Neuron (in vitro differentiated cells): ENCODE measurements around the gene FAM118A.

Source experiments
- H2AFZ ChIP-seq: one replicate; pipeline ENCODE4 v1.6.1; 2013; ENCODE audit warnings: low read depth, mild to moderate bottlenecking, inconsistent platforms, low read length, moderate library complexity
- H3K27me3 ChIP-seq: one replicate; pipeline ENCODE4 v1.6.1; 2013; ENCODE audit warnings: low read length; ENCODE audit not compliant: insufficient read depth
- H3K36me3 ChIP-seq: one replicate; pipeline ENCODE4 v1.6.1; 2013; ENCODE audit warnings: low read length; ENCODE audit not compliant: insufficient read depth
- H3K4me1 ChIP-seq: one replicate; pipeline ENCODE4 v1.6.1; 2013; ENCODE audit warnings: low read length; ENCODE audit not compliant: insufficient read depth
- H3K4me3 ChIP-seq: 2 replicates; pipeline ENCODE4 v1.5.1; 2013; ENCODE audit warnings: mild to moderate bottlenecking, low read length, moderate library complexity
- H3K9me3 ChIP-seq: one replicate; pipeline ENCODE4 v1.6.1; 2013; ENCODE audit warnings: low read length

FAM118A gene

GRCh38 chr22:45308391-45308956 lies 1.3 kb upstream of the FAM118A start:
- Histone ChIP-seq H3K36me3 (no peaks in the 10 kb centered on the region), H3K9me3 (no peaks in the 10 kb centered on the region), H2AFZ (peak overlapping the region; percentile 74), H3K4me1 (peaks cover 15% of the 10 kb centered on the region), H3K4me3 (no peak overlapping the region), H3K27me3 (no peaks in the 10 kb centered on the region)

GRCh38 chr22:45308957-45309421 lies 745 bp upstream of the FAM118A start:
- no peaks in the 10 kb centered on the region for H3K9me3 ChIP-seq
- H3K4me1 ChIP-seq, result peaks cover 15% of the 10 kb centered on the region
- H3K36me3 ChIP-seq, result no peaks in the 10 kb centered on the region
- H3K4me3 ChIP-seq, result peak overlapping the region; percentile 57
- H3K27me3 ChIP-seq, result no peaks in the 10 kb centered on the region
- peak overlapping the region; percentile 74 for H2AFZ ChIP-seq

- Histone ChIP-seq H3K4me3 (peak overlapping the region; percentile 57), H2AFZ (peak overlapping the region; percentile 89), H3K27me3 (no peaks in the 10 kb centered on the region), H3K4me1 (peaks cover 15% of the 10 kb centered on the region), H3K9me3 (no peaks in the 10 kb centered on the region), H3K36me3 (no peaks in the 10 kb centered on the region)
Observed at GRCh38 chr22:45310331-45310976, 720 bp downstream of the FAM118A start.

GRCh38 chr22:45310977-45311531 lies 1.3 kb downstream of the FAM118A start:
- Histone ChIP-seq H3K9me3 (no peaks in the 10 kb centered on the region), H2AFZ (no peak overlapping the region), H3K36me3 (no peaks in the 10 kb centered on the region), H3K4me1 (peaks cover 15% of the 10 kb centered on the region), H3K27me3 (no peaks in the 10 kb centered on the region), H3K4me3 (peak overlapping the region; percentile 57)

GRCh38 chr22:45312415-45312814 lies 2.7 kb downstream of the FAM118A start:
- Histone ChIP-seq H3K36me3 (no peaks in the 10 kb centered on the region), H3K4me1 (peaks cover 17% of the 10 kb centered on the region), H3K4me3 (no peak overlapping the region), H3K9me3 (no peaks in the 10 kb centered on the region), H2AFZ (no peak overlapping the region), H3K27me3 (no peaks in the 10 kb centered on the region)

GRCh38 chr22:45312856-45313255 lies 3.1 kb downstream of the FAM118A start:
- no peak overlapping the region for H3K4me3 ChIP-seq
- no peaks in the 10 kb centered on the region for H3K36me3 ChIP-seq
- no peaks in the 10 kb centered on the region for H3K9me3 ChIP-seq
- peaks cover 20% of the 10 kb centered on the region for H3K4me1 ChIP-seq
- no peak overlapping the region for H2AFZ ChIP-seq
- no peaks in the 10 kb centered on the region for H3K27me3 ChIP-seq

GRCh38 chr22:45314054-45314721 lies 4.5 kb downstream of the FAM118A start:
- Histone ChIP-seq H3K27me3 (no peaks in the 10 kb centered on the region), H3K4me1 (peaks cover 30% of the 10 kb centered on the region), H2AFZ (no peak overlapping the region), H3K9me3 (no peaks in the 10 kb centered on the region), H3K4me3 (no peak overlapping the region), H3K36me3 (no peaks in the 10 kb centered on the region)

GRCh38 chr22:45314786-45315185 lies 5.1 kb downstream of the FAM118A start:
- Histone ChIP-seq H3K4me1 (peaks cover 35% of the 10 kb centered on the region), H3K27me3 (no peaks in the 10 kb centered on the region)

GRCh38 chr22:45316796-45317526 lies 7.2 kb downstream of the FAM118A start:
- no peaks in the 10 kb centered on the region for H3K36me3 ChIP-seq
- no peak overlapping the region for H2AFZ ChIP-seq
- no peaks in the 10 kb centered on the region for H3K27me3 ChIP-seq
- no peak overlapping the region for H3K4me3 ChIP-seq
- H3K9me3 ChIP-seq, result no peaks in the 10 kb centered on the region
- peaks cover 24% of the 10 kb centered on the region for H3K4me1 ChIP-seq

More at GRCh38 chr22:45314786-45315185, 5.1 kb downstream of the FAM118A start:
- Histone ChIP-seq H3K9me3 (no peaks in the 10 kb centered on the region), H3K36me3 (no peaks in the 10 kb centered on the region), H3K4me3 (no peak overlapping the region), H2AFZ (no peak overlapping the region)

- H2AFZ ChIP-seq, result no peak overlapping the region
- H3K9me3 ChIP-seq, result no peaks in the 10 kb centered on the region
- H3K36me3 ChIP-seq, result peaks cover 4% of the 10 kb centered on the region
- no peak overlapping the region for H3K4me3 ChIP-seq
- peaks cover 24% of the 10 kb centered on the region for H3K4me1 ChIP-seq
- no peaks in the 10 kb centered on the region for H3K27me3 ChIP-seq
Observed at GRCh38 chr22:45317551-45318167, 7.9 kb downstream of the FAM118A start.

- Histone ChIP-seq H3K4me3 (peak overlapping the region; percentile 3), H3K9me3 (no peaks in the 10 kb centered on the region), H3K36me3 (peaks cover 7% of the 10 kb centered on the region), H2AFZ (no peak overlapping the region), H3K27me3 (no peaks in the 10 kb centered on the region), H3K4me1 (peaks cover 24% of the 10 kb centered on the region)
Observed at GRCh38 chr22:45318168-45318557, 8.4 kb downstream of the FAM118A start.

- no peak overlapping the region for H2AFZ ChIP-seq
- peak overlapping the region; percentile 3 for H3K4me3 ChIP-seq
- H3K27me3 ChIP-seq, result no peaks in the 10 kb centered on the region
- H3K9me3 ChIP-seq, result no peaks in the 10 kb centered on the region
- H3K36me3 ChIP-seq, result peaks cover 8% of the 10 kb centered on the region
- peaks cover 24% of the 10 kb centered on the region for H3K4me1 ChIP-seq
Observed at GRCh38 chr22:45318558-45319323, 9.0 kb downstream of the FAM118A start.
